Activated T-helper 1 cell treated with anti-CD3 and anti-CD28 coated beads, Interleukin-2, amount 50 U/mL, for 16 hours (primary cell): ENCODE results near the gene THAP2.
A peak's percentile ranks its signal among the peaks of the same experiment; 100 is the strongest.

Experiments used
- DNase-seq, 2 donors: peaks; one replicate each; pipeline ENCODE4 v3.0.0-alpha.2; 2020; ENCODE audit warnings: low read depth in 1 of 2, low spot score in 1 of 2

Gene THAP2

GRCh38 chr12:71663561-71664410 lies at the start of gene THAP2, which contains the start of gene ZFC3H1:
THAP2 (plus strand) TSS chr12:71664301; CDS start chr12:71664510, 209 bp downstream.
ZFC3H1 (minus strand) TSS chr12:71663848; CDS start chr12:71663610, 238 bp downstream.
- peak; percentile 74 to 84 for DNase-seq

GRCh38 chr12:71621938-71622337 lies 42.2 kb upstream of the THAP2 start:
- DNase-seq: no peak

GRCh38 chr12:71625476-71625875 lies 38.6 kb upstream of the THAP2 start:
- no peak for DNase-seq

GRCh38 chr12:71626098-71626497 lies 38.0 kb upstream of the THAP2 start:
- DNase-seq: no peak

- DNase-seq: no peak
These were observed 37.3 kb upstream of the THAP2 start for GRCh38 chr12:71626768-71627167.

- DNase-seq: no peak
These were observed 36.6 kb upstream of the THAP2 start for GRCh38 chr12:71627438-71628002.

GRCh38 chr12:71636704-71637115 lies 27.4 kb upstream of the THAP2 start:
- no peak for DNase-seq

- no peak for DNase-seq
These were observed 25.6 kb upstream of the THAP2 start for GRCh38 chr12:71638499-71638898.

- DNase-seq: no peak
These were observed 24.8 kb upstream of the THAP2 start for GRCh38 chr12:71639341-71639760.

- no peak for DNase-seq
These were observed 23.8 kb upstream of the THAP2 start for GRCh38 chr12:71640316-71640715.

GRCh38 chr12:71641390-71641789 lies 22.7 kb upstream of the THAP2 start:
- no peak for DNase-seq

- no peak for DNase-seq
These were observed 21.8 kb upstream of the THAP2 start for GRCh38 chr12:71642264-71642663.

- no peak for DNase-seq
These were observed 18.8 kb upstream of the THAP2 start for GRCh38 chr12:71645268-71645667.

- no peak for DNase-seq
These were observed 17.6 kb upstream of the THAP2 start for GRCh38 chr12:71646512-71646911.

GRCh38 chr12:71648537-71648936 lies 15.6 kb upstream of the THAP2 start:
- no peak for DNase-seq

GRCh38 chr12:71649401-71649800 lies 14.7 kb upstream of the THAP2 start:
- DNase-seq: no peak

- DNase-seq: no peak
These were observed 11.4 kb upstream of the THAP2 start for GRCh38 chr12:71652656-71653055.

GRCh38 chr12:71653137-71653536 lies 11.0 kb upstream of the THAP2 start:
- no peak for DNase-seq

- DNase-seq: no peak
These were observed 9.9 kb upstream of the THAP2 start for GRCh38 chr12:71654200-71654599.

GRCh38 chr12:71655495-71655894 lies 8.6 kb upstream of the THAP2 start:
- DNase-seq: no peak

- DNase-seq: no peak
These were observed 8.2 kb upstream of the THAP2 start for GRCh38 chr12:71655907-71656306.

- DNase-seq: no peak
These were observed 7.4 kb upstream of the THAP2 start for GRCh38 chr12:71656740-71657139.
